ENCODE measurements around the gene TENT4A.

DNA sequence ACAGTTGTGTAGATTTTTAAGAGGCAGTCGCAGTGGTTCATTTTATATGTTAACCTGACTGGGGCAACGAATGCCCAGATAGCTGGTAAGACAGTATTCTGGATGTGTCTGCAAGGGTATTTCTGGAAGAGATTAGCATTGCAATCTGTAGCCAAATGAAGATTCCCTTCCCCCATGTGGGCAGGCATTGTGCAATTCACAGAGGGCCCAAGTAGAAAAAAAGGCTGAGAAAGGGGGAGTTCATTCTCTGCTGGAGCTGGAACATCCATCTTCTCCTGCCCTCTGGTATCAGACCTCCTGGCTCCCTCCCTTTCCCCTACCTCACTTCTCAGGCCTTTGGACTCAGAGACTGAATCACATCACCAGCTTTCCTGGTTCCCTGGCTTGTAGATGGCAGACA, 70.6 kb downstream of the TENT4A start:
- TF ChIP-seq, protein P1, sequence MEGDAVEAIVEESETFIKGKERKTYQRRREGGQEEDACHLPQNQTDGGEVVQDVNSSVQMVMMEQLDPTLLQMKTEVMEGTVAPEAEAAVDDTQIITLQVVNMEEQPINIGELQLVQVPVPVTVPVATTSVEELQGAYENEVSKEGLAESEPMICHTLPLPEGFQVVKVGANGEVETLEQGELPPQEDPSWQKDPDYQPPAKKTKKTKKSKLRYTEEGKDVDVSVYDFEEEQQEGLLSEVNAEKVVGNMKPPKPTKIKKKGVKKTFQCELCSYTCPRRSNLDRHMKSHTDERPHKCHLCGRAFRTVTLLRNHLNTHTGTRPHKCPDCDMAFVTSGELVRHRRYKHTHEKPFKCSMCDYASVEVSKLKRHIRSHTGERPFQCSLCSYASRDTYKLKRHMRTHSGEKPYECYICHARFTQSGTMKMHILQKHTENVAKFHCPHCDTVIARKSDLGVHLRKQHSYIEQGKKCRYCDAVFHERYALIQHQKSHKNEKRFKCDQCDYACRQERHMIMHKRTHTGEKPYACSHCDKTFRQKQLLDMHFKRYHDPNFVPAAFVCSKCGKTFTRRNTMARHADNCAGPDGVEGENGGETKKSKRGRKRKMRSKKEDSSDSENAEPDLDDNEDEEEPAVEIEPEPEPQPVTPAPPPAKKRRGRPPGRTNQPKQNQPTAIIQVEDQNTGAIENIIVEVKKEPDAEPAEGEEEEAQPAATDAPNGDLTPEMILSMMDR (IDR thresholded peaks at IDR 0.05), result no peak
- TF ChIP-seq POLR2A (IDR thresholded peaks at IDR 0.05) (no peak), EP300 (IDR thresholded peaks at IDR 0.05; ENCODE audit: low read depth) (no peak), POLR2AphosphoS5 (IDR thresholded peaks at IDR 0.05) (no peak)
